Gastrocnemius medialis (tissue), 4 donors: ENCODE data around the gene MXI1. TPM values are rescaled to one million over a fixed set of nuclear protein-coding genes. Genes with fewer than 3 reads are reported as not detected.
A peak's percentile ranks its signal among the peaks of the same experiment; 100 is the strongest.
"Not testable (repeated sequence)": the region's sequence is repeated elsewhere in the genome, so short reads cannot be mapped to it uniquely, and the experiment has no call there.

Source experiments
- ATAC-seq, 2 donors: fragments of 150-250 bp; one replicate each; pipeline ENCODE4 v1.9.1; 2016
- DNase-seq, 2 donors: peaks; one replicate each; pipeline ENCODE4 v3.0.0-alpha.2; 2019
- H3K27ac ChIP-seq, 4 donors: fragments of 200-600 bp; sonication (generic); 1 replicate in 1 of 4; 2 replicates in 3 of 4; pipeline ENCODE4 v1.5.1; 2016 to 2018; ENCODE audit warnings: mild to moderate bottlenecking in 2 of 4, moderate library complexity in 1 of 4
- H3K27me3 ChIP-seq, 3 donors: fragments of 200-600 bp; sonication (generic) in 2 of 3; 1 replicate in 1 of 3; 2 replicates in 2 of 3; pipeline versions ENCODE4 v1.5.1 to v1.6.0; 2016 to 2019; ENCODE audit warnings: mild to moderate bottlenecking in 1 of 3, moderate library complexity in 1 of 3
- H3K36me3 ChIP-seq, 2 donors: fragments of 200-600 bp; sonication (generic) in 1 of 2; one replicate each; pipeline ENCODE4 v1.5.1; 2017 to 2018
- H3K4me1 ChIP-seq, 2 donors: fragments of 200-600 bp; sonication (generic) in 1 of 2; one replicate each; pipeline ENCODE4 v1.5.1; 2016 to 2017; ENCODE audit warnings: mild to moderate bottlenecking in 2 of 2
- H3K4me3 ChIP-seq, 4 donors: fragments of 200-600 bp; sonication (generic) in 3 of 4; 1 replicate in 1 of 4; 2 replicates in 3 of 4; pipeline ENCODE4 v1.5.1; 2016 to 2019; ENCODE audit warnings: mild to moderate bottlenecking in 2 of 4
- H3K9me3 ChIP-seq, 3 donors: fragments of 200-600 bp; sonication (generic) in 2 of 3; 1 replicate in 1 of 3; 2 replicates in 2 of 3; pipeline ENCODE4 v1.5.1; 2016 to 2019
- POLR2A ChIP-seq, 2 donors: fragments of 450-650 bp; IDR thresholded peaks; one replicate each; pipeline ENCODE4 v1.6.1; 2017; ENCODE audit warnings: antibody characterized with exemption in 2 of 2, mild to moderate bottlenecking in 2 of 2, moderate library complexity in 2 of 2
- in situ Hi-C, 4 donors: fragments of 200-750 bp; cut with MboI; loops; one replicate each; pipeline versions ENCODE4 v1.15.0 to v1.8.0; 2017; ENCODE audit warnings: low sequenced_read_pairs in 4 of 4
- intact Hi-C: fragments of 100-400 bp; cut with DNase I; formaldehyde crosslinking; loops from one replicate; pipeline ENCODE4 v1.15.1; 2023; ENCODE audit warnings: low total_unique reads
- total RNA-seq, 4 donors: library from RNA; depleted of rRNA; stranded (reverse); fragments of >200 nt; gene quantifications; one replicate each; pipeline versions ENCODE4 v1.1.0 to v1.2.3, GENCODE V29; 2016
- TF ChIP-seq, protein P1 (sequence below), 5 experiments: fragments of 450-650 bp in 3 of 5; fragments of 200-600 bp in 2 of 5; sonication (generic) in 2 of 5; IDR thresholded peaks in 4 of 5; conservative IDR thresholded peaks in 1 of 5; 1 replicate in 4 of 5; 2 replicates in 1 of 5; pipeline ENCODE4 v1.5.1; 2016 to 2019; ENCODE audit warnings: antibody characterized with exemption in 5 of 5, mild to moderate bottlenecking in 3 of 5, moderate library complexity in 3 of 5

Gene MXI1
- total RNA-seq, 4 donors from 2014 or later = 35.9 to 67.8 (median 53.9) TPM

DNA sequence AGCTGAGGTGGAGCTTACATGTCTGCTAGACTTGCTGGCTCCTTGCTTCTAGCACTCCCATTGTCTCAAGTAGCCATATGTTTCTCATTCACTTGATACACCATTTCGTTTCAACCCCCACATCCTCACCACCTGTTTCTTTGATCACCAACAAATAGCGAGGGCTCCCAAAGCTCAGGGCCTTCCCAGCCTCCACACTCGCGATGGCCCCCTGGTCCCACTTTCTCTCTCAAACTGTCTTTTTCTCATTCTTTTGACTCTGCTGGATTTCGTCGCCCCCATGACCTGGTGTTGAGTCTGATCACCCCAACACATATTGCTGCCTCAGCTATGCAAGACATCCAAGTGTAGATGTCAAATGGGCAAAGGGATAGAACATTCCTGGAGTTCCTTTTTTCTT, 123.3 kb downstream of the MXI1 start:
- no peak overlapping the region for H3K4me3 ChIP-seq
- no peaks in the 10 kb centered on the region for H3K36me3 ChIP-seq
- intact Hi-C loops (no loop called here), in situ Hi-C loops (no loop called here)
- peaks cover 2% of the 10 kb centered on the region in 2 donors for H3K4me1 ChIP-seq
- TF ChIP-seq, protein P1, sequence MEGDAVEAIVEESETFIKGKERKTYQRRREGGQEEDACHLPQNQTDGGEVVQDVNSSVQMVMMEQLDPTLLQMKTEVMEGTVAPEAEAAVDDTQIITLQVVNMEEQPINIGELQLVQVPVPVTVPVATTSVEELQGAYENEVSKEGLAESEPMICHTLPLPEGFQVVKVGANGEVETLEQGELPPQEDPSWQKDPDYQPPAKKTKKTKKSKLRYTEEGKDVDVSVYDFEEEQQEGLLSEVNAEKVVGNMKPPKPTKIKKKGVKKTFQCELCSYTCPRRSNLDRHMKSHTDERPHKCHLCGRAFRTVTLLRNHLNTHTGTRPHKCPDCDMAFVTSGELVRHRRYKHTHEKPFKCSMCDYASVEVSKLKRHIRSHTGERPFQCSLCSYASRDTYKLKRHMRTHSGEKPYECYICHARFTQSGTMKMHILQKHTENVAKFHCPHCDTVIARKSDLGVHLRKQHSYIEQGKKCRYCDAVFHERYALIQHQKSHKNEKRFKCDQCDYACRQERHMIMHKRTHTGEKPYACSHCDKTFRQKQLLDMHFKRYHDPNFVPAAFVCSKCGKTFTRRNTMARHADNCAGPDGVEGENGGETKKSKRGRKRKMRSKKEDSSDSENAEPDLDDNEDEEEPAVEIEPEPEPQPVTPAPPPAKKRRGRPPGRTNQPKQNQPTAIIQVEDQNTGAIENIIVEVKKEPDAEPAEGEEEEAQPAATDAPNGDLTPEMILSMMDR (IDR thresholded peaks at IDR 0.05 in 4 of 5, conservative IDR thresholded peaks at IDR 0.05 in 1 of 5) = no peak
- no peak for TF ChIP-seq POLR2A (IDR thresholded peaks at IDR 0.05)
- H3K27me3 ChIP-seq = no peaks in the 10 kb centered on the region
- no peak for ATAC-seq
- no peak overlapping the region for H3K27ac ChIP-seq
- H3K9me3 ChIP-seq = no peaks in the 10 kb centered on the region
- DNase-seq = no peak

DNA sequence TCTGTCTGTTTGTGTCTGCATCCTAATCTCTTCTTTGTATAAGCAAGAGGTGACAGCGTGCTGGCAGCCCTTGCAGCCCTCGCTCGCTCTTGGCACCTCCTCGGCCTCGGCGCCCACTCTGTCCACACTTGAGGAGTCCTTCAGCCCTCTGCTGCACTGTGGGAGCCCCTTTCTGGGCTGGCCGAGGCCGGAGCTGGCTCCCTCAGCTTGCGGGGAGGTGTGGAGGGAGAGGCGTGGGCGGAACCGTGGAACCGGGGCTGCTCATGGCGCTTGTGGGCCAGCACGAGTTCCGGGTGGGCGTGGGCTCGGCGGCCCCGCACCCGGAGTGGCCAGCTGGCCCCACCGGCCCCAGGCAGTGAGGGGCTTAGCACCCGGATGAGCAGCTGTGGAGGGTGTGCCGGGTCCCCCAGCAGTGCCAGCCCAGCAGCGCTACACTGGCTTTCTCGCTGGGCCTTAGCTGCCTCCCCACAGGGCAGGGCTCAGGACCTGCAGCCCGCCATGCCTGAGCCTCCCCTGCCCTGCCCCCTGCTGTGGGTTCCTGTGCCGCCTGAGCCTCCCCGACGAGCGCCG, 123.9 kb downstream of the MXI1 start:
- H3K9me3 ChIP-seq, DNase-seq, H3K27me3 ChIP-seq, H3K36me3 ChIP-seq, H3K4me1 ChIP-seq, ATAC-seq, H3K27ac ChIP-seq, intact Hi-C loops, in situ Hi-C loops, H3K4me3 ChIP-seq: not testable (repeated sequence)

DNA sequence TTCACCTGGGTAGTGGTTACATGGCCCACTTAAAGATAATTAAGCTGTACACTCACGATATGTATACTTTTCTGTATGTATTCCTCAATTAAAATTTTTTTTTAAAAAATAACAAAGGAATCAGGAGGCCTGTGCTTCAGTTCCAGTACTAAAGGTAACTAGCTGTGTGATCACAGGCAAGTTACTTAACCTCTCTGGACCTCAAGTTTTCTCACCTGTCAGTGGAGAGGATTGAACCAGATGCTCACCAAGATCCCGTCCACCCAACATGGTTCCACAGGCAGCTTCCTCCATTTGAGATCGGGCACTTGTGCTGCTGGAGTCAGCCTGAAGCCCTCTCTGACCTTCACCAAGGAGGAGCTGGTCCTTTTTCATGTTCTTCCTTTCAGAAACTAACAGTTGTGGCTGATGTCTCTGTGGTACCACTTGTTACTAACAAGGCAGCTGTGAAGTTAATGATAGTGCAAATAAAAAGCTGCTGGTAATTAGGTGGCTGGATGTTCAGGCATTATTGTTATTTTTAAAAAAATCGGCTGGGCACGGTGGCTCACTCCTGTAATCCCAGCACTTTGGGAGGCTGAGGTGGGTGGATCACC, 126.8 kb downstream of the MXI1 start:
- no peaks in the 10 kb centered on the region for H3K9me3 ChIP-seq
- intact Hi-C loops = no loop called here
- no peak overlapping the region for H3K27ac ChIP-seq
- H3K4me3 ChIP-seq = no peak overlapping the region
- in situ Hi-C loops = no loop called here
- H3K4me1 ChIP-seq = peaks cover 8 to 10% of the 10 kb centered on the region in 2 donors
- no peak for ATAC-seq
- TF ChIP-seq, protein P1 (IDR thresholded peaks at IDR 0.05 in 4 of 5, conservative IDR thresholded peaks at IDR 0.05 in 1 of 5) = no peak
- TF ChIP-seq POLR2A (IDR thresholded peaks at IDR 0.05) = no peak
- no peaks in the 10 kb centered on the region for H3K36me3 ChIP-seq
- no peaks in the 10 kb centered on the region for H3K27me3 ChIP-seq
- no peak for DNase-seq

DNA sequence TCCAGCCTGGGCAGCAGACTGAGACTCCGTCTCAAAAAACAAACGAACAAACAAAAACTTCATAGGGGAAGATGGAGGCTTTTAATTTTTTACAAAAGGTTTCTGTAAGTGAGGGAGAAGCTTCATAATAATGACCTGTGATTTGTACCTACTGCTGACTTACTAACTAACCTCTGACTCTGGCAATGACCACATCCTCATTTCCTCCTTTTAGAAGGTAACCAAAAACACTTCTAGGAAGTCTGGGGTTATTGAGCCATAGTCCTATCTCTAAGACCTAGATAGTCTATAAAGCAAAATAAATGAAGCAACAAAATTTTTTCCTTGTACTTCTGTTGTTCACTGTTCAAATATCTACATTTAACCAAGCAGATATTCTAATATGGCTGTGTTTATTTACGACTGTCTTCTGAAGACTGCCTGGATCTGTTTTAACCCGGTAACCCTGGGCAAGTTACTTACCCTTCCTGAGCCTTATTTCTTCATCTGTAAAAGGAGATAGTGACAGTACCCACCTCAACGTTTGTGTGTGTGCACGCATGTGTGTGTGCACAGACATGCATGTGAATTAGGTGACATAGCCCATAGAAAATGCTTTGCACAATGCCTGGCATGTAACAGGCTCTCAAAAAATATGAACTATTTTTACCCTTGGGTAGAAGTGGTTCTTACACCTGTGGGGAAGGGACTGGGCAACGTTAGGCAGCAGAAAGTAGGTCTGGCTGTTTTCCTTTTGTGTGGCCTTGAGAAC, 128.1 kb downstream of the MXI1 start:
- Histone ChIP-seq H3K27me3 (no peaks in the 10 kb centered on the region), H3K9me3 (no peaks in the 10 kb centered on the region), H3K4me1 (peaks cover 8 to 10% of the 10 kb centered on the region in 2 donors), H3K27ac (no peak overlapping the region), H3K4me3 (no peak overlapping the region), H3K36me3 (no peaks in the 10 kb centered on the region)
- ATAC-seq (no peak), DNase-seq (no peak)
- in situ Hi-C loops = no loop called here
- intact Hi-C loops = no loop called here
- TF ChIP-seq, protein P1 (IDR thresholded peaks at IDR 0.05 in 4 of 5, conservative IDR thresholded peaks at IDR 0.05 in 1 of 5) = no peak
- TF ChIP-seq POLR2A (IDR thresholded peaks at IDR 0.05) = no peak

DNA sequence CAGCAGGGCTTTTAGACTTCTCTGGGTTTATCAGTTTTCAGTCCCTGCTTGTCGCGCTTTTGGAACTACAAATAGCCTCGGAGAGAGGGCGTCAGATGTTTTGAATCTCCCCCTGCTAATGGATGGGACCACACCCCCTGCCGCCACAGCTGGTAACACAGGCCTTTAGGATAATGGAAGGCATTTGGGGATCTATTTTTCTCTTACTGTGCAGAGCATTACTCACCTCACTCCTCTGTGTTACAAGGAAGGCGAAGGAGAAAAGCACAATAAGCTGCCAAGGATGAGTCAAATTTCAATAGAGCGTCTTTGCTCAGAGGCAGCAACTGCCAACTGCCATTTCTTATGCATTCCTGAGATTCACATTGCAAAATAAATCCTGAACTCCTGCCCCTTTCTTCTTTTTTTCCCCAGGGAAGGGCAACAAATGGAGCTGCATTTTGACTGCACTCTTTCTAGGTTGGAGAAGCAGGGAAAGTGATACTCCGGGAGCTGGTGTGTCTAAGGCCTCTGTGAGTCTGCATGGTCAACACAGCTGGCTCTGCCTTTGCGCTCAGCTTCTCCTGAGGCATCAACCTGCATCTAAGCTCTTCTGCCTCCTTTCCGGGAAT, 128.8 kb downstream of the MXI1 start:
- Histone ChIP-seq H3K4me1 (peaks cover 8 to 10% of the 10 kb centered on the region in 2 donors), H3K36me3 (no peaks in the 10 kb centered on the region), H3K27ac (no peak overlapping the region), H3K9me3 (no peaks in the 10 kb centered on the region), H3K4me3 (no peak overlapping the region), H3K27me3 (no peaks in the 10 kb centered on the region)
- no peak for TF ChIP-seq POLR2A (IDR thresholded peaks at IDR 0.05)
- TF ChIP-seq, protein P1 (IDR thresholded peaks at IDR 0.05 in 4 of 5, conservative IDR thresholded peaks at IDR 0.05 in 1 of 5) = no peak
- in situ Hi-C loops (no loop called here), intact Hi-C loops (no loop called here)
- ATAC-seq (peak; percentile 70 to 82), DNase-seq (peak in 1 of 2 donors; percentile 20)
